ENCODE measurements around the gene XBP1. TPM values are rescaled to one million over a fixed set of nuclear protein-coding genes. Genes with fewer than 3 reads are reported as not detected.

Gene XBP1
- total and polyA plus RNA-seq, 2 of the 13 experiments (the other 11 are each of a cell fraction or from before 2014, with no cell fraction given) = 416 to 427 TPM

DNA sequence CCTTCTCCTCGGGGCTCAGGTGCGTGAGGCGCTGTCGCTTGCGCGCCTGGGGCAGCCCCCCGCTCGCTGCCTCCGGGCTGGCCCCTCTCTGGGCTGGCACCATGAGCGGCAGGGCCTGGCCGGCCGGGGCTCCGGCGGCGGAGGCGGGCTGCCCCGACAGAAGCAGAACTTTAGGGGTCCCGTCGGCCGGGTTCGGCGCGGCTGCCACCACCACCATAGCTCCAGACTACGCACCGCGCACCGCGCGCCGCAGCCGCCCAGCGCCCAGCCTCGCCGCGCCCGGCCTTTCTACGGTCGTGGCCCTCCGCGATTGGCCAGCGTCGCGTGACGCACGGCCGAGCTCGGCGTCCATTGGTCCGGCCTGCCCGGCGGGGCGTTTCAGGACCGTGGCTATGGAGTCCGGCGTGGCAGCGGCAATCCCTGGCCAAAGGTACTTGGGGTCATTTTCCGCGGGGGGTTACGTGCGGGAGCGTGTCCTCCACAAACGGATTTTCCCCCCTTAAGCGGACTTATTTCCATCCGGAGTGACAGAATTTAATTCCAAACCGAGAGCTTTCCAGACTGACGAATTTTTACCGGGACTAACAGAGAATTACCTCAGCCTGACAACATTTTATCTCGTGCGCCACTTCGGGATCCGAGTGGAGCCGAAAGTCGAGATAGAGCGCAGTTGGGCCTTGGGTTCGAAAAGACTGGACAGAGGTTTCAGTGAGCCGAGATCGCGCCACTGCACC, at the start of gene XBP1 (continued):
- TF ChIP-seq, protein P1, sequence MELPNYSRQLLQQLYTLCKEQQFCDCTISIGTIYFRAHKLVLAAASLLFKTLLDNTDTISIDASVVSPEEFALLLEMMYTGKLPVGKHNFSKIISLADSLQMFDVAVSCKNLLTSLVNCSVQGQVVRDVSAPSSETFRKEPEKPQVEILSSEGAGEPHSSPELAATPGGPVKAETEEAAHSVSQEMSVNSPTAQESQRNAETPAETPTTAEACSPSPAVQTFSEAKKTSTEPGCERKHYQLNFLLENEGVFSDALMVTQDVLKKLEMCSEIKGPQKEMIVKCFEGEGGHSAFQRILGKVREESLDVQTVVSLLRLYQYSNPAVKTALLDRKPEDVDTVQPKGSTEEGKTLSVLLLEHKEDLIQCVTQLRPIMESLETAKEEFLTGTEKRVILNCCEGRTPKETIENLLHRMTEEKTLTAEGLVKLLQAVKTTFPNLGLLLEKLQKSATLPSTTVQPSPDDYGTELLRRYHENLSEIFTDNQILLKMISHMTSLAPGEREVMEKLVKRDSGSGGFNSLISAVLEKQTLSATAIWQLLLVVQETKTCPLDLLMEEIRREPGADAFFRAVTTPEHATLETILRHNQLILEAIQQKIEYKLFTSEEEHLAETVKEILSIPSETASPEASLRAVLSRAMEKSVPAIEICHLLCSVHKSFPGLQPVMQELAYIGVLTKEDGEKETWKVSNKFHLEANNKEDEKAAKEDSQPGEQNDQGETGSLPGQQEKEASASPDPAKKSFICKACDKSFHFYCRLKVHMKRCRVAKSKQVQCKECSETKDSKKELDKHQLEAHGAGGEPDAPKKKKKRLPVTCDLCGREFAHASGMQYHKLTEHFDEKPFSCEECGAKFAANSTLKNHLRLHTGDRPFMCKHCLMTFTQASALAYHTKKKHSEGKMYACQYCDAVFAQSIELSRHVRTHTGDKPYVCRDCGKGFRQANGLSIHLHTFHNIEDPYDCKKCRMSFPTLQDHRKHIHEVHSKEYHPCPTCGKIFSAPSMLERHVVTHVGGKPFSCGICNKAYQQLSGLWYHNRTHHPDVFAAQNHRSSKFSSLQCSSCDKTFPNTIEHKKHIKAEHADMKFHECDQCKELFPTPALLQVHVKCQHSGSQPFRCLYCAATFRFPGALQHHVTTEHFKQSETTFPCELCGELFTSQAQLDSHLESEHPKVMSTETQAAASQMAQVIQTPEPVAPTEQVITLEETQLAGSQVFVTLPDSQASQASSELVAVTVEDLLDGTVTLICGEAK (IDR thresholded peaks at IDR 0.05) = no peak
- TF ChIP-seq, protein P1 (CRISPR knock-in tag; IDR thresholded peaks at IDR 0.05) = no peak
- TF ChIP-seq, protein P2, sequence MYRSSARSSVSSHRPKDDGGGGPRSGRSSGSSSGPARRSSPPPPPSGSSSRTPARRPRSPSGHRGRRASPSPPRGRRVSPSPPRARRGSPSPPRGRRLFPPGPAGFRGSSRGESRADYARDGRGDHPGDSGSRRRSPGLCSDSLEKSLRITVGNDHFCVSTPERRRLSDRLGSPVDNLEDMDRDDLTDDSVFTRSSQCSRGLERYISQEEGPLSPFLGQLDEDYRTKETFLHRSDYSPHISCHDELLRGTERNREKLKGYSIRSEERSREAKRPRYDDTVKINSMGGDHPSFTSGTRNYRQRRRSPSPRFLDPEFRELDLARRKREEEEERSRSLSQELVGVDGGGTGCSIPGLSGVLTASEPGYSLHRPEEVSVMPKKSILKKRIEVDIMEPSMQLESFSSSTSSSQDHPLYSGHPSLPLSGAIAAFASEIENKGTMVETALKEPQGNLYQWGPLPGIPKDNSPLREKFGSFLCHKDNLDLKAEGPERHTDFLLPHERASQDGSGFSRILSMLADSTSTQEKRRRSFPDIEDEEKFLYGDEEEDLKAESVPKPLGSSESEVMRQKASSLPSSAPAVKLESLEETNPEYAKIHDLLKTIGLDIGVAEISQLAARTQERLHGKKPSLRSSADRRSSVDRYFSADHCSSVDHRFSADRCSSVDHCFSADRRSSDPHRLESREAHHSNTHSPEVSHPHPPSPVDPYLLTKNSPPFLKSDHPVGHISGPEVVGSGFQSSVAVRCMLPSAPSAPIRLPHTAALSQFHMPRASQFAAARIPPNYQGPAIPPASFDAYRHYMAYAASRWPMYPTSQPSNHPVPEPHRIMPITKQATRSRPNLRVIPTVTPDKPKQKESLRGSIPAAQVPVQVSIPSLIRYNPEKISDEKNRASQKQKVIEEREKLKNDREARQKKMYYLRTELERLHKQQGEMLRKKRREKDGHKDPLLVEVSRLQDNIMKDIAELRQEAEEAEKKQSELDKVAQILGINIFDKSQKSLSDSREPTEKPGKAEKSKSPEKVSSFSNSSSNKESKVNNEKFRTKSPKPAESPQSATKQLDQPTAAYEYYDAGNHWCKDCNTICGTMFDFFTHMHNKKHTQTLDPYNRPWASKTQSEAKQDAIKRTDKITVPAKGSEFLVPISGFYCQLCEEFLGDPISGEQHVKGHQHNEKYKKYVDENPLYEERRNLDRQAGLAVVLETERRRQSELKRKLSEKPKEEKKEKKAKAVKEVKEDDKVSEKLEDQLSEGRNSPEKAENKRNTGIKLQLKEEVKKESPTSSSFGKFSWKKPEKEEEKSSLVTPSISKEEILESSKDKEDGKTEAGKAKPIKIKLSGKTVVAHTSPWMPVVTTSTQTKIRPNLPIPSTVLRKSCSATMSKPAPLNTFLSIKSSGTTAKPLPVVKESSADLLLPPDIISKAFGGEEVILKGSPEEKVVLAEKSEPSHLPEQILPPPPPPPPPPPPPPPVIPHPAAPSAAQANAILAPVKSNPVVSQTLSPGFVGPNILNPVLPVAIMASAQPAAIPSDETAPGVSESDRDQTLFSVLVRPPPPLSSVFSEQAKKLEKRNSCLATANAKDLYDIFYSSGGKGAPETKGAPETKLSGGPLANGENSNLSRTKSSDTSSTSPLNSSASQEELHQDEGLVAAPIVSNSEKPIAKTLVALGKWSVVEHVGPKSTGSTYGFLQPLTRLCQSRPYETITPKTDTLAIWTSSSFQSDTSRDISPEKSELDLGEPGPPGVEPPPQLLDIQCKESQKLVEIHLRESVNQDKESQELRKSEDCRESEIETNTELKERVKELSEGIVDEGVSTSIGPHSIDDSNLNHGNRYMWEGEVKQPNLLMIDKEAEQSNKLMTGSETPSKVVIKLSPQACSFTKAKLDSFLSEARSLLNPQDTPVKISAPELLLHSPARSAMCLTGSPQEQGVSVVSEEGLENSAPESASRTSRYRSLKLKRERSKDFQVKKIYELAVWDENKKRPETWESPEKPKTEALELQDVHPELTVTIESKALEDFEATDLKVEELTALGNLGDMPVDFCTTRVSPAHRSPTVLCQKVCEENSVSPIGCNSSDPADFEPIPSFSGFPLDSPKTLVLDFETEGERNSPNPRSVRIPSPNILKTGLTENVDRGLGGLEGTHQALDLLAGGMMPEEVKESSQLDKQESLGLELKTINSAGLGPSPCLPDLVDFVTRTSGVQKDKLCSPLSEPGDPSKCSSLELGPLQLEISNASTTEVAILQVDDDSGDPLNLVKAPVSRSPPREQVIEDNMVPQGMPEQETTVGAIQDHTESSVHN (CRISPR knock-in tag; IDR thresholded peaks at IDR 0.05) = peak; percentile 76; the same call in 1 of the 2 replicates
- TF ChIP-seq MZF1 (CRISPR knock-in tag; IDR thresholded peaks at IDR 0.05; ENCODE audit: borderline replicate concordance) = no peak
- TF ChIP-seq, protein P3, sequence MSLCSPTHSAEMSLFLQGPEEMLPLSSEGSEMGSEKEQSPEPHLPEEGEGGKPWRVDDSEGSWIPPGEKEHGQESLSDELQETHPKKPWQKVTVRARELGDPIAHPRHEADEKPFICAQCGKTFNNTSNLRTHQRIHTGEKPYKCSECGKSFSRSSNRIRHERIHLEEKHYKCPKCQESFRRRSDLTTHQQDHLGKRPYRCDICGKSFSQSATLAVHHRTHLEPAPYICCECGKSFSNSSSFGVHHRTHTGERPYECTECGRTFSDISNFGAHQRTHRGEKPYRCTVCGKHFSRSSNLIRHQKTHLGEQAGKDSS (CRISPR knock-in tag; IDR thresholded peaks at IDR 0.05; ENCODE audit: borderline replicate concordance, low read depth) = peak; percentile 67; the same call in 1 of the 2 replicates
- TF ChIP-seq, protein P4, sequence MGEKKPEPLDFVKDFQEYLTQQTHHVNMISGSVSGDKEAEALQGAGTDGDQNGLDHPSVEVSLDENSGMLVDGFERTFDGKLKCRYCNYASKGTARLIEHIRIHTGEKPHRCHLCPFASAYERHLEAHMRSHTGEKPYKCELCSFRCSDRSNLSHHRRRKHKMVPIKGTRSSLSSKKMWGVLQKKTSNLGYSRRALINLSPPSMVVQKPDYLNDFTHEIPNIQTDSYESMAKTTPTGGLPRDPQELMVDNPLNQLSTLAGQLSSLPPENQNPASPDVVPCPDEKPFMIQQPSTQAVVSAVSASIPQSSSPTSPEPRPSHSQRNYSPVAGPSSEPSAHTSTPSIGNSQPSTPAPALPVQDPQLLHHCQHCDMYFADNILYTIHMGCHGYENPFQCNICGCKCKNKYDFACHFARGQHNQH (CRISPR knock-in tag; IDR thresholded peaks at IDR 0.05) = no peak; the same call in 1 of the 2 replicates

Data from HepG2 (cell line).